ENCODE results near the gene DYNLRB1.
"Not testable (repeated sequence)": the region's sequence is repeated elsewhere in the genome, so short reads cannot be mapped to it uniquely, and the experiment has no call there.

Gene DYNLRB1

DNA sequence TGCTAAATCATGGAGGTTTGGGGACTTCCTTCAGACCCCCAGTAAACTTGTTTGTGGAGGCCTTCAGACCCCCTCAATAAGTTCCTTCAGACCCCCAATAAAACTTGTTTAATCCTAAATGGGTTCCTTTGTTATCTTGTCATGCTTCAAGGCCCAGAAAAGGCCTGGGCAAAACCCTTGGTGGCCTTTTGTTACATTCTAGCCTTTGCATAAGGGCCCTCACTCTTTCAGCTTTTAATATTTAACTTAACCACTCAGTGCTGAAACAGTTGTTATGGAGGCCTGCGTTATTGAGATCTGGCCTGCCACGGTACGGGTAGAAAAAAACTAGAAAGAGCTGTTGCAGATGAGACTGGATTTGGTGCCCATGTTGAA lies 4.3 kb upstream of the DYNLRB1 start:
- DNase-seq (ENCODE audit: low read depth in 2 of 2), result no peak

DNA sequence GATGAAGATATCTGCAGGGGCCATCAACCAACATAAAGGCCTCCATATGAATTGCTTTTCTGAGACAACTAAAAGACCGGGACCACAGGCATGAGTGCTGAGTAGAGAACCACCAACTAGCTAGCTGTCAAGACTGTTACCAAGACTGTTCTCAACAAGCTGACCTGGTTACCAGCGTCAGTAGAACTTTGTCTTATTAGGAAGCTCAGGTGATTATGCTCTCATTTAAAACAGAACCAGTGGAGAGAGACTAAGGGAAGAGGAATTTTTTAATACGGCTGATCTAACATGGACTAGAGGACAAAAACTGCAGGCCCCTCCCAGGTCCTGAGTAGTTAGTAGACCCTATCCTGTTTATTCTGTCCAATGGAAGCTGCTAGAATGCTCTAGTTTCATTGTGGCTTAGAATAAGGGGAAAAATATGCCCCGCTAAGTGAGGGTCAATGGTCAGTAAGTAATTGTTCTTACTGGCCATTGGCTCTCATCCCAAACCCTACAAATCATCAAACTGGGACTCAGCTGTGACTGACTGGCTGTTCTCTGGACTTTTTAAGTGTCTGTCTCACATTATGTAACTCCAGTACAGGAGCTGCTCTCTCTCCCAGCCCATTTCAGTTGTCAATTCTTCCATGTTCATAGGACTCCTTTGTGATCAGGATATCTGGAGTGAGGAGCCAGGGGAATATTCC lies 3.8 kb upstream of the DYNLRB1 start:
- DNase-seq (ENCODE audit: low read depth in 2 of 2), result no peak

DNA sequence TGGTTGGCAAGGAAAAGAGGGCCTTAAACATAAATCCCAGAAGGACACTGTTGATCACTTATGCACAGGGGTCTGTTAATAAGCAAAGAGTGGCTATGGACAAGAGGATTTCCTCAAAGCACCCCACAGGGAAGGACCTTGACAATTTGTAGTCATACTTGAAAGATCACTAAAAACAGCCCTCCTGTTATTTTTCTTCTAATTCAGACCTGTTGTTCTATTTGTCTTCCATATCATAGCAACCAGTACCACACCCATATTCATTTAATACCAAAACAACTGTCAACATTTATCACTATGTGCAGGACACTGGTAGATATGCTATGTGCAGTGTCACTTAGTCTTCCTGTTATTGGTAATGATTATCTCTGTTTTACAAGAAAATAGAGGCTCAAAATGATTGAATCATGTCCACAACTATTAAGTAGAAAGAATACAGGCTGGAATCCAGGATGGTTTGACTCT lies 3.2 kb upstream of the DYNLRB1 start:
- DNase-seq (ENCODE audit: low read depth in 2 of 2), result no peak

DNA sequence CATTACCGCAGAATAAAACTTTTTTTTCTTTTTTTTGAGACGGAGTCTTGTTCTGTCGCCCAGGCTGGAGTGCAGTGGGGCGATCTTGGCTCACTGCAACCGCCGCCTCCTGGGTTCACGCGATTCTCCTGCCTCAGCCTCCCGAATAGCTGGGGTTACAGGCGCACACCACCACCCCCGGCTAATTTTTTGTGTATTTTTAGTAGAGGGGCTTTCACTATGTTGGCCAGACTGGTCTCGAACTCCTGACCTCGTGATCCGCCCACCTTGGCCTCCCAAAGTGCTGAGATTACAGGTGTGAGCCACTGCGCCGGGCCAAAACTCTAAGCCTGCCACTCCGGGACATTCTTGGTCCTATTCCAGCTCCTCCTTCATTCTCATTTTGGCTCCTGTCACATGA lies 2.2 kb upstream of the DYNLRB1 start:
- not testable (repeated sequence) for DNase-seq (ENCODE audit: low read depth in 2 of 2)

DNA sequence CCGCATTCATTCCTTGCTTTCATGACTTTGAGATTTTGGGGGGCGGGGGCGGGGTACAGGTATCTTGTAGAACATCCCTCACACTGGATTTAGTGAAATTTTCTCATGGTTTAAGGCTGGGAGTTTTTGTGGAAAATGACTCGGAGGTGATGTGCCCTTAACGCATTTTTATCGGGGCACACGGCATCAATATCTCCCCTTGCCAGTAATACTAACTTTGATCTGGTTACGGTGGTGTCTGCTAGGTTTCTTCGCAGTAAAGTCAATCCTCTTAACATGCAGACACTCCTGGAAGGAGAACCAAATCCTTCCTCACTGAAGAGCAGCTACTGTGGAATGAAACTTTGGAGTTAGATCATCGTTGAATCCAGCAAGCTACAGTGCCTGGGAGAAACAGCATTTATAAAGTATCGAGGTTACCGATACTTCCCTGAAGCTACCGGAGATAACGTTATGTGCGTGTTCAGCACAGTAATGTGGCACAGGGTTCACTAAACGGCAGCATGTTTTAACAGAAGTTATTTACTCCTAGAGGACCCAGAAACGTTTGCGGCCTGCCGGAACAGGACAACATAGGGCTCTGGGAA lies 1.2 kb upstream of the DYNLRB1 start:
- DNase-seq (ENCODE audit: low read depth in 2 of 2), result no peak

DNA sequence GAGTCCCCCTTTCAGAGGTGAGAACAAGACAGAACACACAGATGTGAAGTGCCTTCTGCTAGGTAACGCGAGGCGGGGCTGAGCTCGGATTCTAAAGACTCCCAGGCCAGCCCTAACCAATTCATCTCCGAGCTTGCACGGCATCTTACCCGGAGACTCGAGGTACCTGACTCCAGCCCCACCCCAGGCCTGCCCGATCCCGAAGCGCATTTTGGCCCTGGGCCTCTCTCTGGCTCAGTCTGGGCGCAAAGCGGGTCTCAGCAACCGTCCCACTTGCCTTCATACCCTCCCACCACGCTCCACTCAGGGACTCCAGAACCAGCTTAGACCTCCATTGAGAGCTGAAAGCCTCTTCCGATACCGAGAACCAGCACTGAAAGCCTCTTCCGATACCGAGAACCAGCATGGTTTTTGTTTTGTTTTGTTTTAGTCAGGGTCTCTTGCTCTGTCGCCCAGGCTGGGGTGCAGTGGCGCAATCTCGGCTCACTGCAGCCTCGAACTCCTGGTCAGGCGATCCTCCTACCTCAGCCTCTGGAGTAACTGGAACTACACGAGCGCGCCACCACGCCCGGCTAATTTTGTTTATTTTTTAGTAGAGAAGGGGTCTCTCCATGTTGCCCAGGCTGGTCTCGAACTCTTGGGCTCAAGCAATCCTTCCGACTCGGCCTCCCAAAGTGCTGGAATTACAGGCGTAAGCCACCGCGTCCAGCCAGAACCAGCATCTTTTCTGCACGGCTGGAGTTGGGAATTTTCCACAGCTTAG lies 557 bp upstream of the DYNLRB1 start:
- DNase-seq (ENCODE audit: low read depth in 2 of 2), result peak; percentile 37 to 58

DNA sequence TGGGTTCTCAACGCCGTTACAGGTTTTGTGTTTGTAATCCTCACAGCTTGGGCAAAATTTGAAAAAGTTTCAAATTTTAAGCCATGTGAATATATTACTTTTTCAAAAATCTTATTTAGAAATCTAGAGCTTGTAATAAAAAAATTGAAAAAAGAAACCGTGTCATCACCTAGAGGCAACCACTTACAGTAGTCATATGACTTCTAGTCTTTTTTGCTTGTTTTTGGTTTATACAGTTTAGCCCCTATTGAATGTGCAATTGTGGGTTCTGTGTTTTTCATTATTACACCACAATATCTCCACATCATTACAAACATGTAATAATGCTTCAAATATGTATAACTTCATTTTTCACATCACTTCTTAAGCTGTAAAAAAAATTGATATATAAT lies 888 bp downstream of the DYNLRB1 start:
- DNase-seq (ENCODE audit: low read depth in 2 of 2), result no peak

DNA sequence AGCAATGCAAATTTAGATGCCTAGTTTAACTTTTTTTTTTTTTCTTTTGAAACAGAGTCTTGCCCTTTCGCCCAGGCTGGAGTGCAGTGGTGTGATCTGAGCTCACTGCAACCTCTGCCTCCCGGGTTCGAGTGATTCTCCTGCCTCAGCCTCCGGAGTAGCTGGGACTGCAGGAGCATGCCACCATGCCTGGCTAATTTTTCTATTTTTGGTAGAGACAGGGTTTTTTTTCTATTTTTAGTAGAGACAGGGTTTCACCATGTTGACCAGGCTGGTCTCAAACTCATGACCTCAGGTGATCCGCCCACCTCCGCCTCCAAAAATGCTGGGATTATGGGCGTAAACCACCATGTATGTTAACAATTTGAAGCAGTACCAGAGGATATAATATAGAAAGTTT lies 2.6 kb downstream of the DYNLRB1 start:
- DNase-seq (ENCODE audit: low read depth in 2 of 2), result not testable (repeated sequence)

DNA sequence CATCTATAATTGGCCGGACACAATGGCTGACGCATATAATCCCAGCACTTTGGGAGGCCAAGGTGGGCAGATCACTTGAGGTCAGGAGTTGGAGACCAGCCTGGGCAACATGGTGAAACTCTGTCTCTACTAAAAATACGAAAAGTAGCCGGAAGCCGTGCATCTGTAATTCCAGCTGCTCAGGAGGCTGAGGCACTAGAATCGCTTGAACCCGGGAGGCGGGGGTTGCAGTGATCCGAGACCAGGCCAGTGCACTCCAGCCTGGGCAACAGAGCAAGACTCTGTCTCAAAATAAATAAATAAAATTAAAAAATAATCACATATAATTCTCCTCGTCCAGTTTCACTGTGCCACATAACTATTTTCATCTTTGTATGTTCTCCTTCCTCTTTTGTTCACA lies 3.6 kb downstream of the DYNLRB1 start:
- DNase-seq (ENCODE audit: low read depth in 2 of 2), result not testable (repeated sequence)

DNA sequence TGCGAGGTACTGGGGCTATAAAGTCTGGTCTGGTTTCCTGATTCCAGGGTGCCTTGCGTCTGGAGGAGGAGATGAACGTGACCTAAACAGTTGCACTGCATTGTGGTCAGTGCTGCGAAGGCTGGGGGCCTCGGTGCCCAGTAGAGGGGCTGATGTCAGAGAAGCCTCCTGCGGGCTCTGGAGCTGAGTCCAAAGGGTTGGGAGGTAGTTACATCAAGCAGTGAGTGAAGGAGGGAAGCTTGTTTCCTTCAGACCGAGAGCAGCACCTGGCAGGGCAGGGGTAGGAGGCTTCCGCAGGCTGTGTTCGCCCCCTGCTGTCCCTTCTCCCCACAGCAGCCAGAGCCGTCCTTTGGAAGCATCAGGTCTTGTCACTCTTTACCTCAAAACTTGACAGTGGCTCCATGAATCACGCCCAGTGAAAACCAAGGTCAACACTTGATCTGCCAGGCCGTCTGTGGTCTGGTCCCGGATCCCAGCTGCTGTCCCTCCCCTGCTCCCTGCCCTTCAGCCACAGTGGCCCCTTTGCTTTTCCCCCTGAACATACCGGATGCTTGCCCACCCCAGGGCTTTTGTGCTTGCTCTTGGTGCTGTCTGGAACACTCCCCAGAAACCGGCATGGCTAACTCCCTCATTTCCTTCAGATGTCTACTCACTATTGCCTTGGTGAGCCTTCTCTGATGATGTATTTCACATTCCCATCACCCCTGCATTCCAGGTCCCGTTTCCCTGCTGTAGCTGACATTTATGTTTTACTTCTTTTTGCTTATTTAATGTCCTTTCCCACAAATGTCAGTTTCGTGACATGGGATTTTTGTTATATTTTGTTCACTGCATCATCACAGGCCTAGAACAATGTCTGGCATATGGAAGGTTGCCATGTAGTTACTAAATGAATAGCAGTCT lies 7.0 kb downstream of the DYNLRB1 start:
- DNase-seq (ENCODE audit: low read depth in 2 of 2), result peak; percentile 32 to 41

DNA sequence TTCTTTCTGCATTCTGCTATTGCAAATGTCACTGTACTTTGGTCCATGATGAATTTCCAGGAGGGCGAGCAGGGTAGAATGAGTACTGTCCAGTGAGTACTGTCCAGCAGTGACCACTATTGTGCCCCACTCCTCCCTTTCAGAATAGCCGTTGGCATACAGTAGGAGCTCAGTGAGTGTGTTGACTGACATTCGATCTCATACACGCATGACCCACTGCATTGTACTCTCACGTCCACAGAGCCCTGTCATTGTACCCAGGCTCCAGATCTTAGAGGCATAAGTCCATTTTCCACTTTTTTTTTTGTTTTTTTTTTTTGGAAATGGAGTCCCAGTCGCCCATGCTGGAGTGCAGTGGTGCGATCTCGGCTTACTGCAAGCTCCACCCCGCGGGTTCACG lies 8.2 kb downstream of the DYNLRB1 start:
- DNase-seq (ENCODE audit: low read depth in 2 of 2), result no peak

DNA sequence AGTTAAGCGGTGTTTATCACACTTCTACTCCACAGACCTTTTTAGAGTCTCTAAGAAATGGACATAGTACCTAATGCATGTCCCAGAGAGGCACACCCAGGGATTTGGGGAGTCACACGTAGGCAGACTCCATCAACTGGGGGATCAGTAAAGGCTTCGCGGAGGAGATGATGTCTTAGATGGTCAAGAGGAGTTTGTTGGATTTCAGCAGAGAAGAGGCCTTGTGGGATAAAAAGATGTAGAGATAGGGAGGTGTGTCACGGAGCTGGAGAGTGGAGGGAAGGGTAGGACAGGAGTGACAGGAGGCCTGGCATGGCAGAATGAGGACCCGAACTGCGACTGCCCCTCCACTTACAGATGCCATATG lies 9.1 kb downstream of the DYNLRB1 start:
- DNase-seq (ENCODE audit: low read depth in 2 of 2), result no peak

DNA sequence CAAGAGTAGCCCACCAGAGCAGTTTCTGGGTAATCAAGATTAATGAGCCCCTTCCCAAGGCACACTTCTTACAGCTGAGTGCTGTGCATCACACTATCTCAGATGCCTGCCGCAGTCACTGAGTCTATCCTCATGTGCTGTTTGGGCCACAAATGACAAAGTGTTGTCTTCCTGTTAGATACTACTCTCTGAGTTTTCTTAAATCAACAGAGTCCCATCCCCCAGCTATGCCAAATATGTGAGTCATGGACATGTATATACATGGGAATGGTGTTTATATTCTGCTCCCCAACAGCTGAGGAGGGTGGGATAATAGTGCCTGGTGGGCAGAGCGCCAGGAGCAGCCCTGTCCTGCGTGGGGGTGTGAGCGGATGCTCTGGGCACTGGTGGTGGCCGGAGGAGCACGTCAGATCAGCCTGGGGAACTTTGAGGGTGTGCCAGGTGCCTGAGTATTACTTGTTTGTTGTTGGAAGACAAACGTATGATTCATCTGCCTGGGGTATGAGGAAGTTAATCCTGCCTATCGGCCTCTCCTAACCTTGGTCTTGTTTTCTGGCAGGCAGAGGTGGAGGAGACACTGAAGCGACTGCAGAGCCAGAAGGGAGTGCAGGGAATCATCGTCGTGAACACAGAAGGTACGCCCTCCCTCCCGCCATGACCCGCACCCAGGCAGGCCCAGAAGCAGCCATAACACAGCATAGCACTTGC lies 9.6 kb downstream of the DYNLRB1 start:
- no peak for DNase-seq (ENCODE audit: low read depth in 2 of 2)

DNA sequence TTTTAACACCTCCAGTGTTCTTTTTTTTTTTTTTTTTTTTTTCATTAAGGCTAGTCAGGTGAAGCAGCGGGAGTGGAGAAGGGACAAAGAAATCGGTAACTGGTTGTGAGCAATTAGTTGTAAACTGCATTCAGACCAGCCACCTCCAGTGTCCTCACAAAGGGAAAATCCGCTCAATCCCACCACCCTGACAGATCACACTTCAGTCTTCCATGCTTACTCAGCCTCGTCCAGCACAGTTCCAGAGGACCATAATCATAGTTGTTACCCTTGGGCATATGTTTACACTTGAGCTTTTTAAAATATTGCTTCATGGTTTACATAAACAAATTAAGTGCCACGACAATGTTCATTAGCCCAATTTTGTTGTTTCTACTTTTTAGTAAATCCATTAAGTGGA lies 10.2 kb downstream of the DYNLRB1 start:
- no peak for DNase-seq (ENCODE audit: low read depth in 2 of 2)

DNA sequence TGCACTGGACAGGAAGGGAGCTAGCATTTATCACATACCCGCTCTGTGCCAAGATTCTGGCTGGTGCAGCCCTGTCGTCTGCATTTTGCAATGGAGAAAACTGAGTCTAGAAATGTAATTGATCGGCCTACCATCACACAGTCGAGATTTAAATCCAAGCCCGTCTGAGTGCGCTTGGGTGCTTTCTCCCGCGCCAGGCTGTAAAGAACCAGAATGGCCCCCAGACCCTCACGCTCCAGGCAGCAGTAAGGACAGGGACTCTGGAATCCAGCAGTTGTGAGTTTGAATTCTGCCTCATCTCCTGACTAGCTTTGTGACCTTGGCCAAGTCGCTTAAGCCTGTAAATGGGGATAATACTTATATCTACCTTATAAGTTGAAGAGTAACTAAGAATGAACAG lies 10.8 kb downstream of the DYNLRB1 start:
- DNase-seq (ENCODE audit: low read depth in 2 of 2), result no peak

DNA sequence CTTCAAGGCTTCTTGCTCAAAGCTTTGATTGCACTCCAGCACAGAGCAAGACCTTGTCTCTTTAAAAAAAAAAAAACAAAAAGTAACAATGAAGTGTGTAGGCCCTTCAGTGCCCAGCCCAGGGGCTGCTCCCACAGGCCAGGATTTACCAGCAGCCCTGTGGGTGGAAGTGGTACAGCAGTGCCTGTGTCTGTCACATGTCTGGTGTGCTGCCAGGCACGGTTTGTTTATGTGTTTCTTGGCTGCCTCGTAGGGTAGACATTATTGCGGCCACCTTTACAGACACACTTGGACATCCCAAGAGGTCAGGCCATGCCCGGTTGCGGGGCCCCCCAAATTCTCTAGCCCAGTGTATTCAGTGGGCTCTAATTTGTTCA lies 12.7 kb downstream of the DYNLRB1 start:
- no peak for DNase-seq (ENCODE audit: low read depth in 2 of 2)

DNA sequence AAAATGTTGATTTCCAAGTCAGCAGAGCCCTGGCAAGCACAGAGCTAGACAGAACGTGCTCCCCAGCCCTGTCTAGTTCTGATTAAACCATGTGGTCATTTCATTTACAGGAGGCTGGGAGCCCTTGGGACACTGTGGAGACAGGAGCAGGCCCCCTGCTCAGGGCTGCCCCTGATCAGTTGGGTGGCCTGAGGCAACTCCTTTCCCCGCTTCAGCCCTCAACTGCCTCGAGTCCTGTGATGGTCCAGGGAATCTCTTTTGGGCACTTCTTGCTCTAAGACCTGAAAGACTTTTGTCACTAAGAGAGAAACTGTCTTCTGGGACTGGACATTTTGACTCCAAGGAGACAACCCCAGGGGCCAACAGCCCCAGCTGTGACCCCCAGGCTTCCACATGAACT lies 13.5 kb downstream of the DYNLRB1 start:
- no peak for DNase-seq (ENCODE audit: low read depth in 2 of 2)

DNA sequence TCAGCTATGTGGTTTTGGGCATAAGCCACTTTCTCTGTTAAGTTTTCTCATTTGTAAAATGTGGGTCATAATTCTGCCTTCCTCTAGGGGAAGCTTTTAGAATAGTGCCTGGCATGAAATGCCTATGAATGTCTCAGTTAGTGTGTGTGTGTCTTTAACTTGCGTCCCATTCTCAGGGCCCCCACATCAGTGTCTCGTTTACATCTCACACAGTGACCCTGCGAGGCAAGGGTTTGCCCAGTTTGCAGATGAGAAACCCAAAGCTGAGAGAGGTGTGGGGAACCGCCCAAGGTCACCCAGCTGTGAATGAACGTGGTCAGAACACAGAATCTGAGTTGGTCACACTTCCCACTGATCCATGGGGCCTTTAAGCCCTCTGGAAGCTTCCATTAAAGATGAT lies 14.1 kb downstream of the DYNLRB1 start:
- no peak for DNase-seq (ENCODE audit: low read depth in 2 of 2)

DNA sequence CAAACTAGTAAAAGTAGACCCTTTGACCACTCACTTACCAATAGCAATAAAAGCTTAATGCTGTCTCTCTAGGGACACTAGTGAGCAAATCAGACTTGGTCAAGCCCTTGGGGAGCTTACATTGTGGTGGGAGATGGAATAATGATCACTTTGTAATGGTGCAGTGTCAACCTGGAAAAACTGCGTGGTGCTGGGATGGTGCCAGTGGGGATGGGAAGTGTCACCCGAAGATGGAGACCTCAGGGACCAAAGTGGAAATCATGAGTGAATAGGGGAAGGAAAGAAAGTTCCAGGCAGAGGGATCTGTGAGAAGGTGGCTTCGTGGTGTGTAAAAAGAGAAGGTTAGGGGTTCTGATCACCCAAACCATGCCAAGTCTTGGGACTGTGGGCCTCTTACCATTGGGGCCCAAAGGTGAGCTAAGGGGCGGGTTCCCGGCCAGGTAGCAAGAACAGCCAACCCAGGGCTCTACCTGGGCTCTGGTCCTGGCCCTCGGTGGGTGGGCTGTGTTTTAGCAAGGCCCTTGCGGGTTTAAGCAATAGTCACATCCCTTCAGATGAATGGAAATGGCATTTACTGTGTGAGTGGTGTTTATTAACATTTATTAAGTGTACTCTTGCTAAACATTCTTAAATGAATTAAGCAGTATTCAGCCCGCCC lies 15.5 kb downstream of the DYNLRB1 start:
- DNase-seq (ENCODE audit: low read depth in 2 of 2), result no peak

DNA sequence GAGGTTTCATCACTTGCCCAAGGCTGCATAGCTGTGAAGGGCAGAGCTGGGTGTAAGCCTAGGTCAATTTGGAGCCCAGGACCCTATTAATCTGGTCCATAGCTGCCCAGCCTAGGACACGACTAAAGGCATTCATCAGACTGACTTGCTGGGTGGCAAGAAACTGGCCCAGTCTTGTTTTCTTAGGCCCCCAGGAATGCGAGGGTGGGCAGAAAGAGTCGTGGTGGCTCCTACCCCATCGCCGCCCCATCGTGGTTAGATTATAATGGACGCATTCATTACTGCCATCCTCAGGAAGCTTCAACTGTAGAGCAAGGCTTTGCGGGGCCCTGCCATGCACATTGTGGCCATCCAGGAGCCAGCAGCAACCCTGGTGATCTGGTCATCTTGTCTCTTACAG lies 16.1 kb downstream of the DYNLRB1 start:
- DNase-seq (ENCODE audit: low read depth in 2 of 2), result no peak

DNA sequence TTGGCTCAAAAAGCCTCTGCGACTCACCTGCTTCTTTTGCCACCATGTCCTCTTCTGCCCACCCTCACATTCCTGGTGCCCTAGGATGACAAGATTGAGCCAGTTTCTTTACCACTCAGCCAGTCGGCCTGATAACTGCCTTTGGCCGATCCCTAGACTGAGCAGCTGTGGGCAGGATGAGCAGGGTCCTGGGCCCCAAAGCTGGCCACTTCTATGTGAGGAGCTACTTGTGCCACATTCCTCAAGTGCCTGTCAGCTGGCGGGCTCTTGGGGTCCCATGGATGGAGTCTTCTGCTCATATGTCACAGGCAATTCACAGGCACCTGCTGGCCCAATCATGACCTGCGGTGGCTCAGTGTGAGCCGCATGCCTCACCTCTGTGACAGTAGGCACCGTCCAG lies 16.5 kb downstream of the DYNLRB1 start:
- DNase-seq (ENCODE audit: low read depth in 2 of 2), result no peak
